Neural progenitor cell (in vitro differentiated cells): Measurements from ENCODE around the gene SLC5A4. TPM values are rescaled to one million over a fixed set of nuclear protein-coding genes. Genes with fewer than 3 reads are reported as not detected.

Source experiments
- DNase-seq: peaks from one replicate; pipeline ENCODE4 v3.0.0-alpha.2; 2016; ENCODE audit warnings: low spot score
- H2AFZ ChIP-seq: fragments of 200-600 bp; sonication (generic); replicated peaks from 2 replicates; pipeline ENCODE4 v1.6.1; 2016; ENCODE audit warnings: antibody characterized with exemption
- H3F3A ChIP-seq: fragments of 200-600 bp; sonication (generic); 2 replicates; pipeline ENCODE4 v1.6.1; 2016; ENCODE audit warnings: antibody characterized with exemption, low read depth
- H3K27ac ChIP-seq: fragments of 200-600 bp; sonication (generic); 2 replicates; pipeline ENCODE4 v1.5.1; 2016; ENCODE audit warnings: mild to moderate bottlenecking
- H3K27me3 ChIP-seq: fragments of 200-600 bp; sonication (generic); 2 replicates; pipeline ENCODE4 v1.6.1; 2016; ENCODE audit warnings: mild to moderate bottlenecking, moderate library complexity
- H3K36me3 ChIP-seq: fragments of 200-600 bp; sonication (generic); 2 replicates; pipeline ENCODE4 v1.5.1; 2016
- H3K4me1 ChIP-seq: fragments of 200-600 bp; sonication (generic); 2 replicates; pipeline ENCODE4 v1.6.1; 2016; ENCODE audit warnings: mixed run types
- H3K4me2 ChIP-seq: fragments of 200-600 bp; sonication (generic); 2 replicates; pipeline ENCODE4 v1.6.1; 2016
- H3K4me3 ChIP-seq: fragments of 200-600 bp; sonication (generic); 2 replicates; pipeline ENCODE4 v1.5.1; 2016
- H3K79me2 ChIP-seq: fragments of 200-600 bp; sonication (generic); 2 replicates; pipeline ENCODE4 v1.6.1; 2016; ENCODE audit warnings: low read depth
- H3K9ac ChIP-seq: fragments of 200-600 bp; sonication (generic); 2 replicates; pipeline ENCODE4 v1.6.1; 2016
- H3K9me3 ChIP-seq: fragments of 200-600 bp; sonication (generic); 2 replicates; pipeline ENCODE4 v1.5.1; 2016; ENCODE audit warnings: low read depth
- H4K20me1 ChIP-seq: fragments of 200-600 bp; sonication (generic); 2 replicates; pipeline ENCODE4 v1.6.1; 2016; ENCODE audit warnings: low read depth
- H3K27ac Mint-ChIP-seq: 3 replicates; pipeline ENCODE4 v1.8.0; 2021; ENCODE audit warnings: mixed read lengths
- H3K27me3 Mint-ChIP-seq: 2 replicates; pipeline ENCODE4 v1.8.0; 2022; ENCODE audit warnings: low read depth, mild to moderate bottlenecking, inconsistent platforms, moderate library complexity, mixed read lengths; ENCODE audit not compliant: insufficient read depth
- H3K36me3 Mint-ChIP-seq: 3 replicates; pipeline ENCODE4 v1.8.0; 2021; ENCODE audit warnings: mixed read lengths
- H3K4me1 Mint-ChIP-seq: 3 replicates; pipeline ENCODE4 v1.8.0; 2021; ENCODE audit warnings: mixed read lengths
- H3K4me3 Mint-ChIP-seq: 3 replicates; pipeline ENCODE4 v1.8.0; 2021; ENCODE audit warnings: mild to moderate bottlenecking, moderate library complexity, mixed read lengths
- H3K9me3 Mint-ChIP-seq: 3 replicates; pipeline ENCODE4 v1.8.0; 2020; ENCODE audit warnings: mixed read lengths
- EZH2 ChIP-seq: fragments of 200-600 bp; sonication (generic); IDR thresholded peaks from 2 replicates; pipeline ENCODE4 v1.6.1; 2017; ENCODE audit warnings: antibody characterized with exemption, mild to moderate bottlenecking, moderate library complexity
- EZH2phosphoT487 ChIP-seq: fragments of 200-600 bp; sonication (generic); IDR thresholded peaks from 2 replicates; pipeline ENCODE4 v1.6.1; 2017; ENCODE audit warnings: antibody characterized with exemption
- total RNA-seq: library from RNA; depleted of rRNA; stranded (reverse); fragments of >200 nt; gene quantifications from 2 replicates; pipeline ENCODE4 v1.2.3, GENCODE V29; 2015; ENCODE audit warnings: low replicate concordance
- TF ChIP-seq, protein P1 (sequence below): fragments of 200-600 bp; sonication (generic); IDR thresholded peaks from 2 replicates; pipeline ENCODE4 v1.5.1; 2017; ENCODE audit warnings: antibody characterized with exemption, mild to moderate bottlenecking

SLC5A4 gene
- total RNA-seq, 1 donor from 2014 or later: 0.06 TPM

DNA sequence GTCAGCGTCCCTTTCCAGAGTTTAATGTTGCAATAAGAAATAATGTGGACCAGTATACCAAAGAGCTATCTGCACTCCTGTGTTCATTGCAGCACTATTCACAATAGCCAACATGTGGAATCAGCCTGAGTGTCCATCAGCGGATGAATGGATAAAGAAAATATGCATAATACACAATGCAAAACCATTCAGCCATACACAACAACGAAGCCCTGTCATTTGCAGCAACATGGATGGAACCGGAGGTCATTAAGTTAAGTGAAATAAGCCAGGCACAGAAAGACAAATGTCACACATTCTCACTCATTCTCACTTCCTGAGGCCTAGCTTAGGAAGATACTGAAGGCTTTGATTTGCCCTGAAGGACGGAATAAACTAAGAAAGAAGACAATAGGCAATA lies 22.1 kb downstream of the SLC5A4 start:
- Histone ChIP-seq H3K9me3 (no peaks in the 10 kb centered on the region), H4K20me1 (no peaks in the 10 kb centered on the region), H3K9ac (no peak overlapping the region), H3K4me1 (no peaks in the 10 kb centered on the region), H3K79me2 (no peaks in the 10 kb centered on the region), H3K4me3 (no peak overlapping the region), H2AFZ (no peak overlapping the region), H3K27me3 (peaks cover 27% of the 10 kb centered on the region), H3F3A (no peaks in the 10 kb centered on the region), H3K4me2 (no peak overlapping the region), H3K36me3 (no peaks in the 10 kb centered on the region), H3K27ac (no peak overlapping the region)
- no peak overlapping the region for H3K27ac Mint-ChIP-seq
- H3K4me3 Mint-ChIP-seq: no peak overlapping the region
- peaks cover 3% of the 10 kb centered on the region for H3K27me3 Mint-ChIP-seq
- no peak for DNase-seq
- no peaks in the 10 kb centered on the region for H3K36me3 Mint-ChIP-seq
- H3K9me3 Mint-ChIP-seq: no peaks in the 10 kb centered on the region
- peaks cover 6% of the 10 kb centered on the region for H3K4me1 Mint-ChIP-seq
- TF ChIP-seq EZH2 (no peak), EZH2phosphoT487 (no peak)
- TF ChIP-seq, protein P1, sequence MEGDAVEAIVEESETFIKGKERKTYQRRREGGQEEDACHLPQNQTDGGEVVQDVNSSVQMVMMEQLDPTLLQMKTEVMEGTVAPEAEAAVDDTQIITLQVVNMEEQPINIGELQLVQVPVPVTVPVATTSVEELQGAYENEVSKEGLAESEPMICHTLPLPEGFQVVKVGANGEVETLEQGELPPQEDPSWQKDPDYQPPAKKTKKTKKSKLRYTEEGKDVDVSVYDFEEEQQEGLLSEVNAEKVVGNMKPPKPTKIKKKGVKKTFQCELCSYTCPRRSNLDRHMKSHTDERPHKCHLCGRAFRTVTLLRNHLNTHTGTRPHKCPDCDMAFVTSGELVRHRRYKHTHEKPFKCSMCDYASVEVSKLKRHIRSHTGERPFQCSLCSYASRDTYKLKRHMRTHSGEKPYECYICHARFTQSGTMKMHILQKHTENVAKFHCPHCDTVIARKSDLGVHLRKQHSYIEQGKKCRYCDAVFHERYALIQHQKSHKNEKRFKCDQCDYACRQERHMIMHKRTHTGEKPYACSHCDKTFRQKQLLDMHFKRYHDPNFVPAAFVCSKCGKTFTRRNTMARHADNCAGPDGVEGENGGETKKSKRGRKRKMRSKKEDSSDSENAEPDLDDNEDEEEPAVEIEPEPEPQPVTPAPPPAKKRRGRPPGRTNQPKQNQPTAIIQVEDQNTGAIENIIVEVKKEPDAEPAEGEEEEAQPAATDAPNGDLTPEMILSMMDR: no peak

DNA sequence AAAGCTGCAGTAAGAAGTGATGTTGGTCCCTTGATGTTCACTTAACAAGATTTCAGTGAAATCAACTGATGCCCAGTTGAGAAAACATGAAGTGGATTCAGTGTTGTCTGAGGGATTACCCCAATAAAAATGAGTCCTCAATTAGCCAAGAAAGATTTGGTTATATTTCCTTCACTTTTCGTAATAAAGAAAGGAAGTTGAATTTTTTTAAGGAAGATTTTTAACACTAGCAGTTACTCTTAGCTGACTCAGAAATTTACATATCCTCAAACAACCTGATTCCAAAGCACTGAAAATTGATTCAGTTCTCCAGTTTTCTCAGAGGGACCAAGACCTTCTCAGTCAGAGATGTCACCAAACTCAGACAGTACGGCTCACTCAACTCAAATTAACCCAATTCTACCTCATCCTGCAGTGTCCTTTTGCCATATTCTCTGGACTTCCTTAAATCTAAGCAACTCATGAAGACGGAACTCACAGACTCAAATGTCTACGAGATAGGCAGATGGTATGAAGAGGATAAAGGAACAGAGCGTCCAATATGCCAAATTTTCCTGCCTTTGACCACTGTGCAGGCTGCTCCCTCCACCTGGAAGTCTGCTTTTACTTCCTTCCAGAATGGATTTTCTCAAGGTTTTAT lies 22.8 kb downstream of the SLC5A4 start:
- Mint-ChIP-seq H3K36me3 (no peaks in the 10 kb centered on the region), H3K9me3 (no peaks in the 10 kb centered on the region), H3K27ac (no peak overlapping the region), H3K4me3 (no peak overlapping the region), H3K27me3 (peaks cover 3% of the 10 kb centered on the region), H3K4me1 (peaks cover 4% of the 10 kb centered on the region)
- Histone ChIP-seq H3K27ac (no peak overlapping the region), H4K20me1 (no peaks in the 10 kb centered on the region), H3K79me2 (no peaks in the 10 kb centered on the region), H3F3A (no peaks in the 10 kb centered on the region), H3K27me3 (peaks cover 19% of the 10 kb centered on the region), H3K4me3 (no peak overlapping the region), H3K36me3 (no peaks in the 10 kb centered on the region), H3K4me1 (no peaks in the 10 kb centered on the region), H3K4me2 (no peak overlapping the region), H2AFZ (no peak overlapping the region), H3K9me3 (no peaks in the 10 kb centered on the region), H3K9ac (no peak overlapping the region)
- no peak for DNase-seq
- TF ChIP-seq, protein P1: no peak
- TF ChIP-seq EZH2 (no peak), EZH2phosphoT487 (no peak)

DNA sequence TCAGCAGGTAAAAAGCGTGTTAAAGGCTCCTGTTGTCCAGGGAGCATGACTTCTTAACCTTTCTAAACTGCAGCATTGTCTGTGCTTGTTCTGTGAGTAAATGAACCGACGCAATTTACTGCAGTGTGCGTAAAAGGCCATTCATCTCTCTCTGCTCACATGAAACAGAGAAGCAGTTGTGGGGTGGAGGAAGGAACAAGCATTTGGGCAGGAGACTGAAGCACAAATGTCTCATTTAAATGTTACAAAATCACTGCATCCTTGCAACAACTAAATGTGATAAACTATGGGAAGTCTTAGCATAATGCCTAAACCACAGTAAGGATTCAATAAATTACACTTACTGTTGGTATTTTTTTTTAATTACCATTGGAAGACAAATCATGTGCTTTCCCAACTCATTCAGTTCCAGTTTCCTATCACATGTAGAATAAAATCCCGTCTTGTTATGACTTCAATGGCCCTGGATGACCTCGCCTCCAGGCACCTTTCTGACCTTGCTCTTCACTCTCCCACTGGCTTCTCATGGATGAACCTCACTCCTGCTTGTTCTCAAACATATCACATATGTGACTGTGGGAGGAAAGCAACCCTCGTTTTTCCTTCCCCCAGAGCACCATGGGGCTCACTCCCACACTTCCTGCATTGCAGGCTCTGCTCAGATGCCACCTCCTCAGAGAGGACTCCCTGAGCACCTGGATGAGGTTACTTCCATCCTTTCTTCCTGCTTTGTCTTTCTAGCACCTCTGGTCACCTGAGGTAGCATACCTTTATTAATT lies 28.6 kb downstream of the SLC5A4 start:
- Histone ChIP-seq H3K4me1 (peaks cover 14% of the 10 kb centered on the region), H3K9ac (no peak overlapping the region), H3F3A (no peaks in the 10 kb centered on the region), H3K9me3 (no peaks in the 10 kb centered on the region), H3K79me2 (no peaks in the 10 kb centered on the region), H3K36me3 (no peaks in the 10 kb centered on the region), H4K20me1 (no peaks in the 10 kb centered on the region), H2AFZ (no peak overlapping the region), H3K4me2 (peak overlapping the region; percentile 65), H3K27me3 (peaks cover 31% of the 10 kb centered on the region), H3K27ac (no peak overlapping the region), H3K4me3 (no peak overlapping the region)
- no peak overlapping the region for H3K27ac Mint-ChIP-seq
- no peaks in the 10 kb centered on the region for H3K36me3 Mint-ChIP-seq
- TF ChIP-seq EZH2phosphoT487 (no peak), EZH2 (no peak)
- TF ChIP-seq, protein P1: no peak
- peak; percentile 73 for DNase-seq
- H3K4me3 Mint-ChIP-seq: peak overlapping the region; percentile 5
- peaks cover 14% of the 10 kb centered on the region for H3K4me1 Mint-ChIP-seq
- H3K27me3 Mint-ChIP-seq: peaks cover 3% of the 10 kb centered on the region
- H3K9me3 Mint-ChIP-seq: no peaks in the 10 kb centered on the region
